Esophagus squamous epithelium (tissue), 4 donors: Measurements from ENCODE around the gene UVSSA.

ENCODE experiments used
- CTCF ChIP-seq, 6 experiments: fragments of 450-650 bp in 4 of 6; fragments of 200-600 bp in 2 of 6; sonication (generic) in 2 of 6; IDR thresholded peaks; one replicate each; pipeline ENCODE4 v1.5.1; 2016 to 2019; ENCODE audit warnings: antibody characterized with exemption in 6 of 6, mild to moderate bottlenecking in 4 of 6, moderate library complexity in 4 of 6
- POLR2A ChIP-seq, 4 donors: fragments of 450-650 bp; IDR thresholded peaks; one replicate each; pipeline ENCODE4 v1.6.1; 2017; ENCODE audit warnings: antibody characterized with exemption in 4 of 4, mild to moderate bottlenecking in 4 of 4, moderate library complexity in 3 of 4

- TF ChIP-seq CTCF (IDR thresholded peaks at IDR 0.05) (no peak), POLR2A (IDR thresholded peaks at IDR 0.05) (no peak)
Observed at GRCh38 chr4:1412376-1413203, 65.6 kb downstream of the UVSSA start.
